ENCODE data around the gene SCYGR5. TPM values are rescaled to one million over a fixed set of nuclear protein-coding genes. Genes with fewer than 3 reads are reported as not detected.

SCYGR5 gene
- total RNA-seq, 1 donor from 2014 or later, result not detected

DNA sequence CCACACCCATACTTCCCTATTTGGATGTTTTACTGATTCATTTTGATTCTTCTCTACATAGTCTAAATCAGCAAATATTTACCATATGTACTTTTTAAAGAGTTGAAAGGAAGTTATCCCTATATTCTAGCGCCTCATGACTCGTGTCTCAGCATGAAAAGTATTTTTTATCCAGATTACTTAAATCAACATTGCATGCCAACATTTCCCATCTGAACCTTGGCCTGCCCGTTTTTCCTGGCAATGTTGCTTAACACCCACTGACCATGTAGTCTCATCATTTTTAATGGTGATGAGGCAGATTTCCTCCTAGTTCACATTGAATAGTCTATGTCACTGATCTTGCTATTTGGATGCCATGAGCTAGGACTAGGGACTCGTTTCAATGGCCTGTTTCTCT lies 13.2 kb upstream of the SCYGR5 start:
- intact Hi-C loops (cut with DNase I), result loop anchor here (10.0 kb wide), 1 partner anchor 249 kb away; no protein-coding TSS in a partner anchor
- no peaks in the 10 kb centered on the region for H3K27me3 ChIP-seq
- DNase-seq (ENCODE audit: low spot score in 2 of 2), result no peak
- no peaks in the 10 kb centered on the region for H3K36me3 ChIP-seq
- TF ChIP-seq, protein P1, sequence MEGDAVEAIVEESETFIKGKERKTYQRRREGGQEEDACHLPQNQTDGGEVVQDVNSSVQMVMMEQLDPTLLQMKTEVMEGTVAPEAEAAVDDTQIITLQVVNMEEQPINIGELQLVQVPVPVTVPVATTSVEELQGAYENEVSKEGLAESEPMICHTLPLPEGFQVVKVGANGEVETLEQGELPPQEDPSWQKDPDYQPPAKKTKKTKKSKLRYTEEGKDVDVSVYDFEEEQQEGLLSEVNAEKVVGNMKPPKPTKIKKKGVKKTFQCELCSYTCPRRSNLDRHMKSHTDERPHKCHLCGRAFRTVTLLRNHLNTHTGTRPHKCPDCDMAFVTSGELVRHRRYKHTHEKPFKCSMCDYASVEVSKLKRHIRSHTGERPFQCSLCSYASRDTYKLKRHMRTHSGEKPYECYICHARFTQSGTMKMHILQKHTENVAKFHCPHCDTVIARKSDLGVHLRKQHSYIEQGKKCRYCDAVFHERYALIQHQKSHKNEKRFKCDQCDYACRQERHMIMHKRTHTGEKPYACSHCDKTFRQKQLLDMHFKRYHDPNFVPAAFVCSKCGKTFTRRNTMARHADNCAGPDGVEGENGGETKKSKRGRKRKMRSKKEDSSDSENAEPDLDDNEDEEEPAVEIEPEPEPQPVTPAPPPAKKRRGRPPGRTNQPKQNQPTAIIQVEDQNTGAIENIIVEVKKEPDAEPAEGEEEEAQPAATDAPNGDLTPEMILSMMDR (IDR thresholded peaks at IDR 0.05), result no peak
- H3K4me3 ChIP-seq, result no peak overlapping the region
- peaks cover 0 to 3% of the 10 kb centered on the region in 2 donors for H3K4me1 ChIP-seq
- H3K9me3 ChIP-seq, result no peaks in the 10 kb centered on the region
- H3K27ac ChIP-seq, result no peak overlapping the region

DNA sequence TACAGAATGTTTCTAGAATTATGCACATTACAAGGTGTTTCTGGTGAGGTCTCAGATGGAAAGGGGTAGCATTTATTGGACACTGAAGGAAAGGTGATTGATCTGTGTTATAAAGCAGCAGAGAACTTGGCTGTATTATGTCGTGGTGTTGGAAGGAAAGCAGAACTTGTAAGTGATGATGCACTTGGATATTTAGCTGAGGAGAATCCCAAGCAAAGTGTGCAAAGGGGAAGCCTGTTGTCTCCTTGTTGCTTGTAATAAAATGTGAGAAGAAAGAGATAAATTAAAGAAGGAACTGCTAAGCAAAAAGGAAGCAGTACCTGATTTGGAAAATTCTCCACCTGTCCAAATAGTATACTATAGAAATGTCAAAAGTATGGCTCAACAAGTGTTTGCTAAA lies 12.2 kb upstream of the SCYGR5 start:
- DNase-seq (ENCODE audit: low spot score in 2 of 2), result no peak
- H3K4me1 ChIP-seq, result peaks cover 0 to 3% of the 10 kb centered on the region in 2 donors
- H3K36me3 ChIP-seq, result no peaks in the 10 kb centered on the region
- H3K27me3 ChIP-seq, result no peaks in the 10 kb centered on the region
- no peak overlapping the region for H3K4me3 ChIP-seq
- no peaks in the 10 kb centered on the region for H3K9me3 ChIP-seq
- TF ChIP-seq, protein P1 (IDR thresholded peaks at IDR 0.05), result no peak
- H3K27ac ChIP-seq, result no peak overlapping the region
- intact Hi-C loops (cut with DNase I), result loop anchor here (10.0 kb wide), 1 partner anchor 250 kb away; no protein-coding TSS in a partner anchor

DNA sequence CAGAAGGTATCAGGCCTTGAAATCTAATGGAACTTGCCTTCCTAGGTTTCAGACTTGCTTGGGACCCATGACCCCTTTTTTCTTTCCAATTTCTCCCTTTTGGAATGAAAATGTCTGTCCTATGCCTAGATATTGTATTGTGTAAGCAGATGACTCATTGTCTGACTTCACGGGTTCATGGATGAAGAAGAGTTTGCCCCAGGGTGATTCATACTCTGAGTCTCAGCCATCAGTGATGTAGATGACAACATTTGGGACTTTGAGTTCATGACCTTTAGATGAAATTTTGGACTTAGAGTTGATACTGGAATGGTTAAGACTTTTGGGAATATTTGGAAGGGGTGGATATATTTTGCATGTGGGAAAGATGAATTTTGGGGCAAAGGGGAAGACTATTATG lies 11.2 kb upstream of the SCYGR5 start:
- TF ChIP-seq, protein P1 (IDR thresholded peaks at IDR 0.05), result no peak
- no peak for DNase-seq (ENCODE audit: low spot score in 2 of 2)
- Histone ChIP-seq H3K9me3 (no peaks in the 10 kb centered on the region), H3K36me3 (no peaks in the 10 kb centered on the region), H3K4me3 (no peak overlapping the region), H3K27ac (no peak overlapping the region), H3K4me1 (peaks cover 0 to 3% of the 10 kb centered on the region in 2 donors), H3K27me3 (no peaks in the 10 kb centered on the region)
- intact Hi-C loops (cut with DNase I), result loop anchor here (10.0 kb wide), 1 partner anchor 251 kb away; no protein-coding TSS in a partner anchor

DNA sequence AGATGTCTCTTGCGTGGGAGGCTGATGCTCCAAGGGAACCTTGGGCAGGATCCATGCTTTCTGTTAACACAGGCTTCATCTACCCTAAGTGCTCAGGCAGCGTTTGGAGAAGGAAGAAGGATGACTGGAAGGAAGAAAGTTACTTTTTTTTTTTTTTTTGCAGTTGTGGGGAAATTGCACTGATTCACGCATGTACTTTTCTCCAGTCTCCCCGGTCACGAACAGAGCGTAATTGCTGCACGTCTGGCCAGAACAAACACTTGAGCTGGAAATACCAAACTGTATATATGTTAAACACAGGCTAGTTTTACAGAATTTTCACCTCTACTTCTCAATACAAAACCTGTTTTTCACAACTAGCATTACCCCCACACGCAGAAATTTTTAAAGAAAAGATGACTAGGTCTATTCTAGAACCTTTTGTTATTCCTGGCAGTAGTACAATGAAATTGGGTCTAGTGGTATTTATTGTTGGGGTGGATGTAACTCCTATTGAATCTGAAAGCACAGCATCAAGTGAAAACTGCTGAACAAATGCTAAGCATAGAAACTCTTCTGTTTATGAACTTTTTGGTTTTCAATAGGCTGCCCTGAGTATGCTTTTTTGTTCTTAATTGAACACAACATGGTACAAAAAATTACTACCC lies 9.3 kb upstream of the SCYGR5 start:
- no peaks in the 10 kb centered on the region for H3K27me3 ChIP-seq
- no peaks in the 10 kb centered on the region for H3K9me3 ChIP-seq
- no peaks in the 10 kb centered on the region for H3K36me3 ChIP-seq
- H3K27ac ChIP-seq, result no peak overlapping the region
- TF ChIP-seq, protein P1 (IDR thresholded peaks at IDR 0.05), result no peak
- H3K4me1 ChIP-seq, result peaks cover 0 to 3% of the 10 kb centered on the region in 2 donors
- no peak overlapping the region for H3K4me3 ChIP-seq
- intact Hi-C loops (cut with DNase I), result loop anchor here (10.0 kb wide), 1 partner anchor 253 kb away; no protein-coding TSS in a partner anchor
- no peak for DNase-seq (ENCODE audit: low spot score in 2 of 2)

DNA sequence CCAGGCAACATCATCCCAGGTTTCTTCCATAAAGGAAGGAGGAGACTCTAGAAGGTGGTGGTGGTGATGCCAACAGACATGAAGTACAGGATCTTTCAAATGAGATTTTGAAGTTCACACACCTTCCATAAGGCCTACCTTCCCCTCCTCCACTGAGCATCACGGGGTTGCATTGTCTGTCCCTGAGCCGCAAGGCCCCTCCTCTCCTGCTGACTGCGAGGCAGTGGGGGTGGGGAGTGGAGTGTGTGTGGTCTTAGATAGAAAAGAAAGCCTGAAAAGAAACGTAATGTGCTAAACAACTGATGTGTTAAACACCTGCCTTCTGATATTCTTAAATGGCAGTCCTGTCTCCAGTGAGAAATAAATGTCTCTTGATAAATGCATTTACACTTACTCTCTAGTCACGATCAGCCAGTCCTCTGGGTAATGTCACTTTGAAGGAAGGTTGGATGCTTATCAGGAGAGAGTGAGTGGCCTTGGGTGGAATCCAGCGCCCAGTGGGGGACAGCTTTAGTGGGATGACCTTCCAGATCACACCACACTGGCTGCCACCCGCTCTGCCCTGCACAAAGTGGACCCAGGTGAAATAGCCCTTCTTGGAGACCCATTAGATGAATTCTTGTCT lies 5.5 kb upstream of the SCYGR5 start:
- Histone ChIP-seq H3K27ac (no peak overlapping the region), H3K36me3 (no peaks in the 10 kb centered on the region), H3K27me3 (no peaks in the 10 kb centered on the region), H3K4me3 (no peak overlapping the region), H3K4me1 (peaks cover 0 to 3% of the 10 kb centered on the region in 2 donors), H3K9me3 (no peaks in the 10 kb centered on the region)
- DNase-seq (ENCODE audit: low spot score in 2 of 2), result no peak
- intact Hi-C loops (cut with DNase I), result no loop called here
- TF ChIP-seq, protein P1 (IDR thresholded peaks at IDR 0.05), result no peak

Data from ascending aorta (tissue), 2 donors.